ENCODE results near the gene MMP21.

The MMP21 gene

GRCh38 chr10:125777806-125778205, 2.2 kb upstream of the MMP21 start:
- DNase-seq, result no peak
- no peak for ATAC-seq (ENCODE audit: insufficient read depth, low read depth)
- Histone ChIP-seq H3K9ac (ENCODE audit: low read depth, low read length) (no peak overlapping the region), H2AFZ (ENCODE audit: low read depth, low read length) (no peak overlapping the region), H3K4me1 (ENCODE audit: insufficient read depth, low read length) (no peaks in the 10 kb centered on the region), H3K4me2 (ENCODE audit: insufficient read depth, low read length) (no peak overlapping the region), H3K27ac (ENCODE audit: low read length) (no peak overlapping the region), H4K20me1 (ENCODE audit: insufficient read depth, low read length) (no peaks in the 10 kb centered on the region; the same call in 1 of the 2 replicates), H3K9me3 (ENCODE audit: insufficient read depth, low read length, severe bottlenecking) (no peaks in the 10 kb centered on the region), H3K4me3 (ENCODE audit: low read depth in 1 of 2, low read length in 2 of 2) (no peak overlapping the region), H3K79me2 (ENCODE audit: insufficient read depth, low read length) (no peaks in the 10 kb centered on the region), H3K36me3 (ENCODE audit: insufficient read depth, low read length) (no peaks in the 10 kb centered on the region), H3K27me3 (ENCODE audit: insufficient read depth, low read length, poor library complexity) (no peaks in the 10 kb centered on the region)
- no peak for TF ChIP-seq EZH2 (IDR thresholded peaks at IDR 0.05; ENCODE audit: borderline replicate concordance, low read depth, low read length, severe bottlenecking)
- TF ChIP-seq, protein P1, sequence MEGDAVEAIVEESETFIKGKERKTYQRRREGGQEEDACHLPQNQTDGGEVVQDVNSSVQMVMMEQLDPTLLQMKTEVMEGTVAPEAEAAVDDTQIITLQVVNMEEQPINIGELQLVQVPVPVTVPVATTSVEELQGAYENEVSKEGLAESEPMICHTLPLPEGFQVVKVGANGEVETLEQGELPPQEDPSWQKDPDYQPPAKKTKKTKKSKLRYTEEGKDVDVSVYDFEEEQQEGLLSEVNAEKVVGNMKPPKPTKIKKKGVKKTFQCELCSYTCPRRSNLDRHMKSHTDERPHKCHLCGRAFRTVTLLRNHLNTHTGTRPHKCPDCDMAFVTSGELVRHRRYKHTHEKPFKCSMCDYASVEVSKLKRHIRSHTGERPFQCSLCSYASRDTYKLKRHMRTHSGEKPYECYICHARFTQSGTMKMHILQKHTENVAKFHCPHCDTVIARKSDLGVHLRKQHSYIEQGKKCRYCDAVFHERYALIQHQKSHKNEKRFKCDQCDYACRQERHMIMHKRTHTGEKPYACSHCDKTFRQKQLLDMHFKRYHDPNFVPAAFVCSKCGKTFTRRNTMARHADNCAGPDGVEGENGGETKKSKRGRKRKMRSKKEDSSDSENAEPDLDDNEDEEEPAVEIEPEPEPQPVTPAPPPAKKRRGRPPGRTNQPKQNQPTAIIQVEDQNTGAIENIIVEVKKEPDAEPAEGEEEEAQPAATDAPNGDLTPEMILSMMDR (IDR thresholded peaks at IDR 0.05; ENCODE audit: borderline replicate concordance, extremely low read depth, low read length, poor library complexity, severe bottlenecking), result no peak

GRCh38 chr10:125774581-125775191, 935 bp downstream of the MMP21 start:
- TF ChIP-seq, protein P1 (IDR thresholded peaks at IDR 0.05; ENCODE audit: borderline replicate concordance, extremely low read depth, low read length, poor library complexity, severe bottlenecking), result no peak
- TF ChIP-seq EZH2 (IDR thresholded peaks at IDR 0.05; ENCODE audit: borderline replicate concordance, low read depth, low read length, severe bottlenecking), result no peak
- no peak for DNase-seq

GRCh38 chr10:125773687-125774543, 1.7 kb downstream of the MMP21 start:
- TF ChIP-seq, protein P1 (IDR thresholded peaks at IDR 0.05; ENCODE audit: borderline replicate concordance, extremely low read depth, low read length, poor library complexity, severe bottlenecking), result no peak
- no peaks in the 10 kb centered on the region; the same call in 1 of the 2 replicates for H4K20me1 ChIP-seq (ENCODE audit: insufficient read depth, low read length)
- no peak for ATAC-seq (ENCODE audit: insufficient read depth, low read depth)
- peaks cover 3% of the 10 kb centered on the region; the same call in 1 of the 2 replicates for H3K36me3 ChIP-seq (ENCODE audit: insufficient read depth, low read length)
- H3K79me2 ChIP-seq (ENCODE audit: insufficient read depth, low read length), result no peaks in the 10 kb centered on the region
- H3K27ac ChIP-seq (ENCODE audit: low read length), result no peak overlapping the region
- no peak overlapping the region for H3K4me2 ChIP-seq (ENCODE audit: insufficient read depth, low read length)
- H3K27me3 ChIP-seq (ENCODE audit: insufficient read depth, low read length, poor library complexity), result no peaks in the 10 kb centered on the region
- H3K4me3 ChIP-seq (ENCODE audit: low read depth in 1 of 2, low read length in 2 of 2), result no peak overlapping the region
- H3K4me1 ChIP-seq (ENCODE audit: insufficient read depth, low read length), result no peaks in the 10 kb centered on the region
- no peak overlapping the region for H3K9ac ChIP-seq (ENCODE audit: low read depth, low read length)
- no peak overlapping the region for H2AFZ ChIP-seq (ENCODE audit: low read depth, low read length)
- DNase-seq, result no peak
- H3K9me3 ChIP-seq (ENCODE audit: insufficient read depth, low read length, severe bottlenecking), result no peaks in the 10 kb centered on the region

More at GRCh38 chr10:125774581-125775191, 935 bp downstream of the MMP21 start:
- H3K27me3 ChIP-seq (ENCODE audit: insufficient read depth, low read length, poor library complexity), result no peaks in the 10 kb centered on the region
- no peak overlapping the region for H2AFZ ChIP-seq (ENCODE audit: low read depth, low read length)
- no peak overlapping the region for H3K4me3 ChIP-seq (ENCODE audit: low read depth in 1 of 2, low read length in 2 of 2)
- no peak overlapping the region for H3K9ac ChIP-seq (ENCODE audit: low read depth, low read length)
- no peaks in the 10 kb centered on the region for H3K79me2 ChIP-seq (ENCODE audit: insufficient read depth, low read length)
- H3K36me3 ChIP-seq (ENCODE audit: insufficient read depth, low read length), result no peaks in the 10 kb centered on the region
- H3K4me2 ChIP-seq (ENCODE audit: insufficient read depth, low read length), result no peak overlapping the region
- no peaks in the 10 kb centered on the region for H3K4me1 ChIP-seq (ENCODE audit: insufficient read depth, low read length)
- H3K9me3 ChIP-seq (ENCODE audit: insufficient read depth, low read length, severe bottlenecking), result no peaks in the 10 kb centered on the region
- no peaks in the 10 kb centered on the region; the same call in 1 of the 2 replicates for H4K20me1 ChIP-seq (ENCODE audit: insufficient read depth, low read length)
- no peak overlapping the region for H3K27ac ChIP-seq (ENCODE audit: low read length)
- ATAC-seq (ENCODE audit: insufficient read depth, low read depth), result no peak

All from DND-41 (cell line).